GM12878 (cell line): ENCODE data around the gene NR1I3. TPM values are rescaled to one million over a fixed set of nuclear protein-coding genes. Genes with fewer than 3 reads are reported as not detected.

Experiments used
- IKZF1 ChIP-seq: fragments of 450-650 bp; conservative IDR thresholded peaks from 2 replicates; pipeline ENCODE4 v1.6.1; 2017; ENCODE audit warnings: antibody characterized with exemption, mild to moderate bottlenecking
- LARP7 ChIP-seq: fragments of 450-650 bp; IDR thresholded peaks from 2 replicates; pipeline ENCODE4 v1.6.1; 2017; ENCODE audit warnings: mild to moderate bottlenecking
- NBN ChIP-seq: fragments of 450-650 bp; IDR thresholded peaks from 2 replicates; pipeline ENCODE4 v1.6.1; 2016
- RUNX3 ChIP-seq: IDR thresholded peaks from 2 replicates; pipeline ENCODE4 v1.6.1; 2012; ENCODE audit warnings: low read length, inconsistent platforms
- polyA plus RNA-seq, 11 experiments: library from polyadenylated mRNA; depleted of rRNA in 4 of 11; unstranded in 6 of 11; stranded (reverse) in 5 of 11; fragments of >200 nt; fragmentation: Nextera tagmentation in 4 of 11; fragmentation: Illumina TruSeq in 1 of 11; extraction: Ambion mirVana in 4 of 11; extraction: Trizol in 1 of 11; gene quantifications; 1 replicate in 1 of 11; 2 replicates in 10 of 11; pipeline versions ENCODE4 v1.2.1 to v1.2.3, GENCODE V29; 2011 to 2016; ENCODE audit warnings: inconsistent platforms in 2 of 11, missing spikeins in 2 of 11, low read depth in 1 of 11
- total RNA-seq, 4 experiments: library from RNA; depleted of rRNA in 3 of 4; stranded (reverse); fragments of >200 nt in 3 of 4; fragmentation: Illumina TruSeq in 1 of 4; extraction: Trizol in 1 of 4; gene quantifications; 2 replicates each; pipeline versions ENCODE4 v1.2.1 to v1.2.3, GENCODE V29; 2013 to 2021
- TF ChIP-seq, protein P1 (sequence below): fragments of 450-650 bp; IDR thresholded peaks from 2 replicates; pipeline ENCODE4 v1.6.1; 2017; ENCODE audit warnings: mild to moderate bottlenecking, moderate library complexity
- TF ChIP-seq, protein P2 (sequence below): fragments of 450-650 bp; IDR thresholded peaks from 2 replicates; pipeline ENCODE4 v1.6.1; 2017; ENCODE audit warnings: mild to moderate bottlenecking
- TF ChIP-seq, protein P3 (sequence below): IDR thresholded peaks from 2 replicates; pipeline ENCODE4 v1.6.1; 2012; ENCODE audit warnings: low read depth, low read length, improper control_type of control experiment
- TF ChIP-seq, protein P4 (sequence below): fragments of 450-650 bp; formaldehyde crosslinking; IDR thresholded peaks from 2 replicates; pipeline ENCODE4 v1.4.0; 2022; ENCODE audit warnings: mild to moderate bottlenecking, moderate library complexity
- TF ChIP-seq, protein P5 (sequence below): IDR thresholded peaks from 2 replicates; pipeline ENCODE4 v1.6.1; 2012; ENCODE audit warnings: low read depth, low read length, improper control_type of control experiment
- TF ChIP-seq, protein P6 (sequence below): IDR thresholded peaks from 2 replicates; pipeline ENCODE4 v1.6.1; 2012; ENCODE audit warnings: mild to moderate bottlenecking, low read depth, low read length

NR1I3 gene
- total and polyA plus RNA-seq, 10 of the 15 experiments (the other 5 are each of a cell fraction or from before 2014, with no cell fraction given) = 0.13 to 0.52 (median 0.24) TPM; not detected in 7

DNA sequence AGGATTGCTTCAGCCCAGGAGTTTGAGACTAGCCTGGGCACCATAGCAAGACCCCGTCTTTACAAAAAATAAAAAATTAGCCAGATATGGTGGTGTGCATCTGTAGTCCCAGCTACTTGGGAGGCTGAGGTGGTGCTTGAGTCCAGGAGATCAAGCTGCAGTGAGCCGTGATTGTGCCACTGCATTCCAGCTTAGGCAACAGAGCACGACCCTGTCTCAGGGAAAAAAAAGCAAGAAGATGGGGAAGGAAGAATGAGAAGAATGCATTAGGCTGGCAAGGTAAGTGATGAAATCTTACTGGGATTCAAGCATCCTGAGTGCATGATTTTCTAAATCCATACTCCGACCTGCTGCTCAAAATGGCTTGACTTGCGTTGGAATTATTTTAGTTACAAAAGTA, 27.3 kb upstream of the NR1I3 start (continued):
- TF ChIP-seq, protein P1, sequence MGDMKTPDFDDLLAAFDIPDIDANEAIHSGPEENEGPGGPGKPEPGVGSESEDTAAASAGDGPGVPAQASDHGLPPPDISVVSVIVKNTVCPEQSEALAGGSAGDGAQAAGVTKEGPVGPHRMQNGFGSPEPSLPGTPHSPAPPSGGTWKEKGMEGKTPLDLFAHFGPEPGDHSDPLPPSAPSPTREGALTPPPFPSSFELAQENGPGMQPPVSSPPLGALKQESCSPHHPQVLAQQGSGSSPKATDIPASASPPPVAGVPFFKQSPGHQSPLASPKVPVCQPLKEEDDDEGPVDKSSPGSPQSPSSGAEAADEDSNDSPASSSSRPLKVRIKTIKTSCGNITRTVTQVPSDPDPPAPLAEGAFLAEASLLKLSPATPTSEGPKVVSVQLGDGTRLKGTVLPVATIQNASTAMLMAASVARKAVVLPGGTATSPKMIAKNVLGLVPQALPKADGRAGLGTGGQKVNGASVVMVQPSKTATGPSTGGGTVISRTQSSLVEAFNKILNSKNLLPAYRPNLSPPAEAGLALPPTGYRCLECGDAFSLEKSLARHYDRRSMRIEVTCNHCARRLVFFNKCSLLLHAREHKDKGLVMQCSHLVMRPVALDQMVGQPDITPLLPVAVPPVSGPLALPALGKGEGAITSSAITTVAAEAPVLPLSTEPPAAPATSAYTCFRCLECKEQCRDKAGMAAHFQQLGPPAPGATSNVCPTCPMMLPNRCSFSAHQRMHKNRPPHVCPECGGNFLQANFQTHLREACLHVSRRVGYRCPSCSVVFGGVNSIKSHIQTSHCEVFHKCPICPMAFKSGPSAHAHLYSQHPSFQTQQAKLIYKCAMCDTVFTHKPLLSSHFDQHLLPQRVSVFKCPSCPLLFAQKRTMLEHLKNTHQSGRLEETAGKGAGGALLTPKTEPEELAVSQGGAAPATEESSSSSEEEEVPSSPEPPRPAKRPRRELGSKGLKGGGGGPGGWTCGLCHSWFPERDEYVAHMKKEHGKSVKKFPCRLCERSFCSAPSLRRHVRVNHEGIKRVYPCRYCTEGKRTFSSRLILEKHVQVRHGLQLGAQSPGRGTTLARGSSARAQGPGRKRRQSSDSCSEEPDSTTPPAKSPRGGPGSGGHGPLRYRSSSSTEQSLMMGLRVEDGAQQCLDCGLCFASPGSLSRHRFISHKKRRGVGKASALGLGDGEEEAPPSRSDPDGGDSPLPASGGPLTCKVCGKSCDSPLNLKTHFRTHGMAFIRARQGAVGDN = no peak
- TF ChIP-seq, protein P2, sequence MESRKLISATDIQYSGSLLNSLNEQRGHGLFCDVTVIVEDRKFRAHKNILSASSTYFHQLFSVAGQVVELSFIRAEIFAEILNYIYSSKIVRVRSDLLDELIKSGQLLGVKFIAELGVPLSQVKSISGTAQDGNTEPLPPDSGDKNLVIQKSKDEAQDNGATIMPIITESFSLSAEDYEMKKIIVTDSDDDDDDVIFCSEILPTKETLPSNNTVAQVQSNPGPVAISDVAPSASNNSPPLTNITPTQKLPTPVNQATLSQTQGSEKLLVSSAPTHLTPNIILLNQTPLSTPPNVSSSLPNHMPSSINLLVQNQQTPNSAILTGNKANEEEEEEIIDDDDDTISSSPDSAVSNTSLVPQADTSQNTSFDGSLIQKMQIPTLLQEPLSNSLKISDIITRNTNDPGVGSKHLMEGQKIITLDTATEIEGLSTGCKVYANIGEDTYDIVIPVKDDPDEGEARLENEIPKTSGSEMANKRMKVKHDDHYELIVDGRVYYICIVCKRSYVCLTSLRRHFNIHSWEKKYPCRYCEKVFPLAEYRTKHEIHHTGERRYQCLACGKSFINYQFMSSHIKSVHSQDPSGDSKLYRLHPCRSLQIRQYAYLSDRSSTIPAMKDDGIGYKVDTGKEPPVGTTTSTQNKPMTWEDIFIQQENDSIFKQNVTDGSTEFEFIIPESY = no peak
- TF ChIP-seq, protein P3, sequence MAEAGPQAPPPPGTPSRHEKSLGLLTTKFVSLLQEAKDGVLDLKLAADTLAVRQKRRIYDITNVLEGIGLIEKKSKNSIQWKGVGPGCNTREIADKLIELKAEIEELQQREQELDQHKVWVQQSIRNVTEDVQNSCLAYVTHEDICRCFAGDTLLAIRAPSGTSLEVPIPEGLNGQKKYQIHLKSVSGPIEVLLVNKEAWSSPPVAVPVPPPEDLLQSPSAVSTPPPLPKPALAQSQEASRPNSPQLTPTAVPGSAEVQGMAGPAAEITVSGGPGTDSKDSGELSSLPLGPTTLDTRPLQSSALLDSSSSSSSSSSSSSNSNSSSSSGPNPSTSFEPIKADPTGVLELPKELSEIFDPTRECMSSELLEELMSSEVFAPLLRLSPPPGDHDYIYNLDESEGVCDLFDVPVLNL = no peak
- TF ChIP-seq IKZF1 (no peak), LARP7 (no peak), RUNX3 (no peak), NBN (no peak)
- TF ChIP-seq, protein P4, sequence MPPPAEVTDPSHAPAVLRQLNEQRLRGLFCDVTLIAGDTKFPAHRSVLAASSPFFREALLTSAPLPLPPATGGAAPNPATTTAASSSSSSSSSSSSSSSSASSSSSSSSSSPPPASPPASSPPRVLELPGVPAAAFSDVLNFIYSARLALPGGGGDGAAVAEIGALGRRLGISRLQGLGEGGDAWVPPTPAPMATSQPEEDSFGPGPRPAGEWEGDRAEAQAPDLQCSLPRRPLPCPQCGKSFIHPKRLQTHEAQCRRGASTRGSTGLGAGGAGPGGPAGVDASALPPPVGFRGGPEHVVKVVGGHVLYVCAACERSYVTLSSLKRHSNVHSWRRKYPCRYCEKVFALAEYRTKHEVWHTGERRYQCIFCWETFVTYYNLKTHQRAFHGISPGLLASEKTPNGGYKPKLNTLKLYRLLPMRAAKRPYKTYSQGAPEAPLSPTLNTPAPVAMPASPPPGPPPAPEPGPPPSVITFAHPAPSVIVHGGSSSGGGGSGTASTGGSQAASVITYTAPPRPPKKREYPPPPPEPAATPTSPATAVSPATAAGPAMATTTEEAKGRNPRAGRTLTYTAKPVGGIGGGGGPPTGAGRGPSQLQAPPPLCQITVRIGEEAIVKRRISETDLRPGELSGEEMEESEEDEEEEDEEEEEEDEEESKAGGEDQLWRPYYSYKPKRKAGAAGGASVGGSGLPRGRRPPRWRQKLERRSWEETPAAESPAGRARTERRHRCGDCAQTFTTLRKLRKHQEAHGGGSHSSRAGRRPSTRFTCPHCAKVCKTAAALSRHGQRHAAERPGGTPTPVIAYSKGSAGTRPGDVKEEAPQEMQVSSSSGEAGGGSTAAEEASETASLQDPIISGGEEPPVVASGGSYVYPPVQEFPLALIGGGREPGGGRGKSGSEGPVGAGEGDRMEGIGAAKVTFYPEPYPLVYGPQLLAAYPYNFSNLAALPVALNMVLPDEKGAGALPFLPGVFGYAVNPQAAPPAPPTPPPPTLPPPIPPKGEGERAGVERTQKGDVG (CRISPR knock-in tag) = no peak
- TF ChIP-seq, protein P5, sequence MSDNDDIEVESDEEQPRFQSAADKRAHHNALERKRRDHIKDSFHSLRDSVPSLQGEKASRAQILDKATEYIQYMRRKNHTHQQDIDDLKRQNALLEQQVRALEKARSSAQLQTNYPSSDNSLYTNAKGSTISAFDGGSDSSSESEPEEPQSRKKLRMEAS = no peak
- TF ChIP-seq, protein P6, sequence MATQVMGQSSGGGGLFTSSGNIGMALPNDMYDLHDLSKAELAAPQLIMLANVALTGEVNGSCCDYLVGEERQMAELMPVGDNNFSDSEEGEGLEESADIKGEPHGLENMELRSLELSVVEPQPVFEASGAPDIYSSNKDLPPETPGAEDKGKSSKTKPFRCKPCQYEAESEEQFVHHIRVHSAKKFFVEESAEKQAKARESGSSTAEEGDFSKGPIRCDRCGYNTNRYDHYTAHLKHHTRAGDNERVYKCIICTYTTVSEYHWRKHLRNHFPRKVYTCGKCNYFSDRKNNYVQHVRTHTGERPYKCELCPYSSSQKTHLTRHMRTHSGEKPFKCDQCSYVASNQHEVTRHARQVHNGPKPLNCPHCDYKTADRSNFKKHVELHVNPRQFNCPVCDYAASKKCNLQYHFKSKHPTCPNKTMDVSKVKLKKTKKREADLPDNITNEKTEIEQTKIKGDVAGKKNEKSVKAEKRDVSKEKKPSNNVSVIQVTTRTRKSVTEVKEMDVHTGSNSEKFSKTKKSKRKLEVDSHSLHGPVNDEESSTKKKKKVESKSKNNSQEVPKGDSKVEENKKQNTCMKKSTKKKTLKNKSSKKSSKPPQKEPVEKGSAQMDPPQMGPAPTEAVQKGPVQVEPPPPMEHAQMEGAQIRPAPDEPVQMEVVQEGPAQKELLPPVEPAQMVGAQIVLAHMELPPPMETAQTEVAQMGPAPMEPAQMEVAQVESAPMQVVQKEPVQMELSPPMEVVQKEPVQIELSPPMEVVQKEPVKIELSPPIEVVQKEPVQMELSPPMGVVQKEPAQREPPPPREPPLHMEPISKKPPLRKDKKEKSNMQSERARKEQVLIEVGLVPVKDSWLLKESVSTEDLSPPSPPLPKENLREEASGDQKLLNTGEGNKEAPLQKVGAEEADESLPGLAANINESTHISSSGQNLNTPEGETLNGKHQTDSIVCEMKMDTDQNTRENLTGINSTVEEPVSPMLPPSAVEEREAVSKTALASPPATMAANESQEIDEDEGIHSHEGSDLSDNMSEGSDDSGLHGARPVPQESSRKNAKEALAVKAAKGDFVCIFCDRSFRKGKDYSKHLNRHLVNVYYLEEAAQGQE = no peak
